Activated naive CD4-positive, alpha-beta T cell treated with anti-CD3 and anti-CD28 coated beads, Interleukin-2, amount 50 U/mL, for 16 hours (primary cell): ENCODE results near the gene PDE5A.

Source experiments
- DNase-seq: peaks from one replicate; pipeline ENCODE4 v3.0.0-alpha.2; 2020

PDE5A gene

GRCh38 chr4:119580293-119580692 lies 48.3 kb downstream of the PDE5A start:
- no peak for DNase-seq

- DNase-seq = no peak
Observed at GRCh38 chr4:119579823-119580222, 48.8 kb downstream of the PDE5A start.

- DNase-seq = no peak
Observed at GRCh38 chr4:119570401-119570800, 58.2 kb downstream of the PDE5A start.

GRCh38 chr4:119564106-119564505 lies 64.5 kb downstream of the PDE5A start:
- DNase-seq = no peak

DNA sequence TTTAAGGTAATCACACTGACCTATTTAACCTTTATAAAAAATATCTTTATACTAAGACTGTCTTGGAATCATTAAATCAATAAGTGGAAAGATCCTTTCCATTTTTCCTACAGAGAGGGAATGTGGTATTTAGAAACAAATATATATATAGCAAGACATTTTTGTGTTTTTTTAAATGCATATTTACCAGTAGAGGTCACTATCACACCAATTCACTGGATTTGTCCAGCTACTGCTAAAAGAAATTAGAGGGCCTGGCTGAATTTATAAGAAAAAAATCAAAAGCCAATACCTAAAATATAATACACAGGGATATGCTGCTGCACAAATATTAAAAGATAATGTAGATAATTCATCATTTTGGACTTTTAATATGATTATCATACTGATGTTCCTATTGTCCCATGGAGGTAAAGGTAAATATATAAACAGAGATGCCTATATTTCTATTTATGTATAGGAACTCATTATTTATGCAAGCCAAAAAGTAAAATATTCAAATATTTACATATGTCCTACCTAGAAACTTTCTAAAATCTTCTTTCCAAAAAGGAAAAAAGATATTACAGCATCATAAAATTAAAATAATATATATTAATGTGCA lies 69.5 kb downstream of the PDE5A start:
- DNase-seq = no peak

- DNase-seq = no peak
Observed at GRCh38 chr4:119550857-119551532, 77.6 kb downstream of the PDE5A start.

- no peak for DNase-seq
Observed at GRCh38 chr4:119549639-119550038, 79.0 kb downstream of the PDE5A start.

GRCh38 chr4:119543779-119544178 lies 84.8 kb downstream of the PDE5A start:
- no peak for DNase-seq

GRCh38 chr4:119543187-119543586 lies 85.4 kb downstream of the PDE5A start:
- no peak for DNase-seq

DNA sequence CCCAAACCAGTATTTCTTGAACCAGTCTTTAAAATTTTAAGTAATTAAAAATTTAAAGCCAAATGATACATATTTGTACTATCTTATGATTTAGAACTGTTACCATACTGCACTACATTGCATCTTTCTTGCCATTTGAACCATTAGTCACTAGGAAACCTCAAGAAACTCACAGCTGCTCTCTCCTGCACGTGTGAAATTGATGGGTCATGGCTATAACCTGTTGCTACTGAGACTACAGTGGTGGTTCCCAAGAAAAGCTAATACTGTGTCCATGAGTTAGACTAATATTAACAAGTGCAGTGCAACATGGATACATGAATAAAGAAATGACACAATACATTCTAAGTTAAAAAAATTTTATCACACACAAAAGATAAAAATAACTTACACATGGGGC lies 88.4 kb downstream of the PDE5A start:
- no peak for DNase-seq

GRCh38 chr4:119537586-119537985 lies 91.0 kb downstream of the PDE5A start:
- DNase-seq = no peak

GRCh38 chr4:119536572-119537528 lies 91.8 kb downstream of the PDE5A start:
- DNase-seq = no peak

DNA sequence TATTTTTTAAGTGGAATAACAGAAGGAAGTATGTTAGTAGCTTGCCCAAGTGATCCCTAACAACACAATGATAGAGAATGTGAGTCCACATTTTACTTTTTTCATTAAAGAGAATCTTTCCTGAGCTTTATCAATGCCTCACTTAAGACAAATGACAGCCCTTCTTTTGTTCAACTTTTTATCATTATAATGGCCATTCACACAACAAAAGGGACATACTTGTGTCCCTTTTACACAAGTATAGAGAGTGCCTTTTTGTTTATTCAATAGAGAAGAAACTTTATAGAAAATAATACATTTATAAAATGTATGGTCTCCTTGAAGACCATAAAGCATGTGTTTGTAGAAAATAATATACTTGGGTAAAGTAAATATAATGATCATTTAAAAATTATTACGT lies 96.3 kb downstream of the PDE5A start:
- no peak for DNase-seq

- no peak for DNase-seq
Observed at GRCh38 chr4:119529788-119530187, 98.8 kb downstream of the PDE5A start.

- no peak for DNase-seq
Observed at GRCh38 chr4:119526786-119527550, 101.6 kb downstream of the PDE5A start.

GRCh38 chr4:119525771-119526712 lies 102.6 kb downstream of the PDE5A start:
- DNase-seq = no peak

- no peak for DNase-seq
Observed at GRCh38 chr4:119525005-119525749, 103.4 kb downstream of the PDE5A start.

DNA sequence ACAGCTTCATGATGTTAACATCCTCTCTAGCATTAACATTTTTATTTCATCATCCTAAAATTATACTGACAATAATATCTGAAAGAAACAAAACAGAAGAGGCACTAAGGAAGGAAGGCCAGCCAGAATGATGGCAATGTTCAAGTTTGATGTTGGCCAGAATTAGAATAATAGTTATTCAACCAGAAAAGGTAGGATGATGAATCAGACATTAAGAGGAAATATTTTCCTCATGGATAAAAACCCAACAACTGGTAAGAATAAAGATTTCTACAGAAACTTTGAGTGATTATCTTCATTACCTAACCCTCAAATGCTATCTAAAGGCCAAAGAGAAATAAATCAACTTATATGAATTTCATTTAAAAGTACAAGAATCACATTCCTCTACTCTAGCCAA lies 105.2 kb downstream of the PDE5A start:
- no peak for DNase-seq

DNA sequence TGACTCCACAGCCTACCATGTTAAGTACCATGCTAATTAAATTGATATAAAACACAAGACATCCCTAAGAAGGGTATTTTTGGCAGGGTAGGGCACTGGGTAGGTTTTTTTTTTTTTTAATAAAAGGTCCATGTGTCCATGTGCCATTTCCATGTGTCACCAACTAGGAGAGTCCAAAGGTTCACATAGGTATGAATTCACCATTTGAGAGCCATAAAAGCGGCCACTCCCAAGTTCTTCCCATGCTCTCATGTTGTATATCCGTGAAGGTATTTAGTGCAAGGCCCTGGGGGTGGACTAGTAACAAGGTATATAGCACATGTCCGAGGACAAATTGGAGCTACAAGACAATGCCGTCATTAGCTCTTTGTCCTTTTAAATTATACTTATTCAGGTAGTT lies 107.3 kb downstream of the PDE5A start:
- no peak for DNase-seq

GRCh38 chr4:119518915-119519410 lies 109.6 kb downstream of the PDE5A start:
- no peak for DNase-seq
